Uterus (tissue), 2 donors: Measurements from ENCODE around the gene ZNF714.

Source experiments
- POLR2A ChIP-seq, 2 donors: fragments of 450-650 bp; IDR thresholded peaks; one replicate each; pipeline ENCODE4 v1.6.1; 2016; ENCODE audit warnings: antibody characterized with exemption in 2 of 2, mild to moderate bottlenecking in 1 of 2, moderate library complexity in 1 of 2
- TF ChIP-seq, protein P1 (sequence below), 4 experiments: fragments of 200-600 bp in 2 of 4; fragments of 450-650 bp in 2 of 4; sonication (generic) in 2 of 4; IDR thresholded peaks; one replicate each; pipeline ENCODE4 v1.5.1; 2016 to 2019; ENCODE audit warnings: antibody characterized with exemption in 4 of 4, mild to moderate bottlenecking in 2 of 4, moderate library complexity in 1 of 4

DNA sequence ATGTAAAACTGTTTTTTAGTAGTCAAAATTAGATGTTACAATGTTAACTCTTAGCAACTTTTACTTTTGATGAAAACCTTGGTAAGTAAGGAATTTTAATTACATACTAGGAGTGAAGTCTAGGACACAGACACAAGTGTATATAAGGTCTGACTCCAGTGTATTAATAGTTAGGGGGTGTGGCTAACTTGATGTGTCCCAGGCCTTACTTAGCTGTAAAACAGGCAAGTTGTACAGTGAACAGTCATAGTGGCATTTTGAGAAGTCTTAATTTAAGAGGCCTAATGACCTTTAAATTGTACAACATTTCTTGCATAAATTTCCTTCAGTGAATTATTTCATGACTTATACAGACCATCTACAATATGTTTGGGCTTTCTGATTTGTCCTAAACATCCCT lies 66.7 kb downstream of the ZNF714 start:
- TF ChIP-seq, protein P1, sequence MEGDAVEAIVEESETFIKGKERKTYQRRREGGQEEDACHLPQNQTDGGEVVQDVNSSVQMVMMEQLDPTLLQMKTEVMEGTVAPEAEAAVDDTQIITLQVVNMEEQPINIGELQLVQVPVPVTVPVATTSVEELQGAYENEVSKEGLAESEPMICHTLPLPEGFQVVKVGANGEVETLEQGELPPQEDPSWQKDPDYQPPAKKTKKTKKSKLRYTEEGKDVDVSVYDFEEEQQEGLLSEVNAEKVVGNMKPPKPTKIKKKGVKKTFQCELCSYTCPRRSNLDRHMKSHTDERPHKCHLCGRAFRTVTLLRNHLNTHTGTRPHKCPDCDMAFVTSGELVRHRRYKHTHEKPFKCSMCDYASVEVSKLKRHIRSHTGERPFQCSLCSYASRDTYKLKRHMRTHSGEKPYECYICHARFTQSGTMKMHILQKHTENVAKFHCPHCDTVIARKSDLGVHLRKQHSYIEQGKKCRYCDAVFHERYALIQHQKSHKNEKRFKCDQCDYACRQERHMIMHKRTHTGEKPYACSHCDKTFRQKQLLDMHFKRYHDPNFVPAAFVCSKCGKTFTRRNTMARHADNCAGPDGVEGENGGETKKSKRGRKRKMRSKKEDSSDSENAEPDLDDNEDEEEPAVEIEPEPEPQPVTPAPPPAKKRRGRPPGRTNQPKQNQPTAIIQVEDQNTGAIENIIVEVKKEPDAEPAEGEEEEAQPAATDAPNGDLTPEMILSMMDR (IDR thresholded peaks at IDR 0.05): no peak
- no peak for TF ChIP-seq POLR2A (IDR thresholded peaks at IDR 0.05)
